HepG2 (cell line): ENCODE data around the gene DPP7. TPM values are rescaled to one million over a fixed set of nuclear protein-coding genes. Genes with fewer than 3 reads are reported as not detected.

Experiments
- ATAD3A ChIP-seq: sonication (generic); formaldehyde crosslinking; IDR thresholded peaks from 2 replicates; pipeline ENCODE4 v1.4.0; 2020; ENCODE audit warnings: missing genetic modification reagents
- E2F2 ChIP-seq: sonication (generic); formaldehyde crosslinking; IDR thresholded peaks from 2 replicates; pipeline ENCODE4 v1.4.0; 2020; ENCODE audit warnings: missing genetic modification reagents, borderline replicate concordance
- EP300 ChIP-seq, 3 experiments: sonication (generic) in 1 of 3; formaldehyde crosslinking in 1 of 3; IDR thresholded peaks; 2 replicates each; pipeline versions ENCODE4 v1.5.1 to v1.6.1; 2011 to 2020; ENCODE audit warnings: low read depth in 2 of 3, low read length in 2 of 3, borderline replicate concordance in 1 of 3, improper control_type of control experiment in 1 of 3, mild to moderate bottlenecking in 1 of 3, missing genetic modification reagents in 1 of 3, moderate library complexity in 1 of 3
- GABPB1 ChIP-seq: IDR thresholded peaks from 2 replicates; pipeline ENCODE4 v1.6.1; 2016; ENCODE audit warnings: mild to moderate bottlenecking, missing genetic modification reagents, moderate library complexity, missing compliant biosample characterization
- IKZF4 ChIP-seq: sonication (generic); formaldehyde crosslinking; IDR thresholded peaks from 2 replicates; pipeline ENCODE4 v1.5.1; 2020; ENCODE audit warnings: borderline replicate concordance, mild to moderate bottlenecking, low read depth, missing genetic modification reagents; ENCODE audit errors: not compliant biosample characterization
- ISX ChIP-seq: sonication (generic); formaldehyde crosslinking; conservative IDR thresholded peaks from 2 replicates; pipeline ENCODE4 v1.5.0; 2020; ENCODE audit warnings: missing genetic modification reagents
- KLF15 ChIP-seq: sonication (generic); formaldehyde crosslinking; IDR thresholded peaks from 2 replicates; pipeline ENCODE4 v1.8.1; 2023; ENCODE audit warnings: borderline replicate concordance, mild to moderate bottlenecking, inconsistent platforms, missing genetic modification reagents, mixed read lengths
- LCORL ChIP-seq, 2 experiments: fragments of 450-650 bp in 1 of 2; sonication (generic) in 1 of 2; formaldehyde crosslinking in 1 of 2; IDR thresholded peaks; 2 replicates each; pipeline versions ENCODE4 v1.5.0 to v1.6.1; 2017 to 2020; ENCODE audit warnings: antibody characterized with exemption in 1 of 2, missing genetic modification reagents in 1 of 2
- MED1 ChIP-seq: sonication (generic); formaldehyde crosslinking; IDR thresholded peaks from 2 replicates; pipeline ENCODE4 v1.4.0; 2020; ENCODE audit warnings: missing genetic modification reagents
- MTF1 ChIP-seq: sonication (generic); formaldehyde crosslinking; IDR thresholded peaks from 2 replicates; pipeline ENCODE4 v1.5.0; 2020; ENCODE audit warnings: missing genetic modification reagents
- MXI1 ChIP-seq: IDR thresholded peaks from 3 replicates; pipeline ENCODE4 v1.6.1; 2012; ENCODE audit warnings: low read depth, low read length, inconsistent platforms, borderline replicate concordance
- NFKBIZ ChIP-seq: IDR thresholded peaks from 2 replicates; pipeline ENCODE4 v1.6.1; 2018; ENCODE audit warnings: missing genetic modification reagents, missing compliant biosample characterization
- PRPF4 ChIP-seq: fragments of 200-400 bp; formaldehyde crosslinking; IDR thresholded peaks from 2 replicates; pipeline ENCODE4 v1.6.1; 2016; ENCODE audit warnings: low read length, low read depth; ENCODE audit not compliant: poor library complexity, severe bottlenecking
- RAD21 ChIP-seq: fragments of 450-650 bp; formaldehyde crosslinking; IDR thresholded peaks from 2 replicates; pipeline ENCODE4 v1.5.0; 2020; ENCODE audit warnings: mild to moderate bottlenecking
- RAD51 ChIP-seq: fragments of 450-650 bp; IDR thresholded peaks from 2 replicates; pipeline ENCODE4 v1.6.1; 2016; ENCODE audit warnings: borderline replicate concordance
- TAF15 ChIP-seq: fragments of 200-400 bp; formaldehyde crosslinking; IDR thresholded peaks from one replicate; pipeline ENCODE4 v1.6.1; 2018; ENCODE audit warnings: mild to moderate bottlenecking, low read depth, low read length; ENCODE audit not compliant: poor library complexity, severe bottlenecking
- ZNF121 ChIP-seq: sonication (generic); formaldehyde crosslinking; IDR thresholded peaks from 2 replicates; pipeline ENCODE4 v1.5.0; 2020; ENCODE audit warnings: mild to moderate bottlenecking, missing genetic modification reagents
- ZNF17 ChIP-seq: sonication (generic); formaldehyde crosslinking; IDR thresholded peaks from 2 replicates; pipeline ENCODE4 v1.5.0; 2020; ENCODE audit warnings: mild to moderate bottlenecking, missing genetic modification reagents
- ZNF501 ChIP-seq: sonication (generic); formaldehyde crosslinking; IDR thresholded peaks from 2 replicates; pipeline ENCODE4 v1.5.1; 2020; ENCODE audit warnings: mild to moderate bottlenecking, moderate library complexity, missing genetic modification reagents
- ZNF609 ChIP-seq: sonication (generic); formaldehyde crosslinking; IDR thresholded peaks from 2 replicates; pipeline ENCODE4 v1.4.0; 2020; ENCODE audit warnings: mild to moderate bottlenecking, missing genetic modification reagents, borderline replicate concordance
- ZNF773 ChIP-seq: sonication (generic); formaldehyde crosslinking; IDR thresholded peaks from 2 replicates; pipeline ENCODE4 v1.4.0; 2020; ENCODE audit warnings: missing genetic modification reagents, borderline replicate concordance
- ZNF780A ChIP-seq: sonication (generic); formaldehyde crosslinking; IDR thresholded peaks from 2 replicates; pipeline ENCODE4 v1.8.0; 2022; ENCODE audit warnings: mild to moderate bottlenecking, missing genetic modification reagents, moderate library complexity
- ZSCAN22 ChIP-seq: sonication (generic); formaldehyde crosslinking; IDR thresholded peaks from 2 replicates; pipeline ENCODE4 v1.4.0; 2020; ENCODE audit warnings: mild to moderate bottlenecking, missing genetic modification reagents
- polyA plus RNA-seq, 8 experiments: library from polyadenylated mRNA; depleted of rRNA in 3 of 8; stranded (reverse) in 7 of 8; unstranded in 1 of 8; fragments of >200 nt; fragmentation: Illumina TruSeq in 4 of 8; extraction: Trizol in 4 of 8; gene quantifications; 2 replicates each; pipeline versions ENCODE4 v1.2.1 to v1.2.3, GENCODE V29; 2011 to 2016; ENCODE audit warnings: low read depth in 4 of 8, missing spikeins in 1 of 8, mixed read lengths in 1 of 8; ENCODE audit not compliant: insufficient read depth in 1 of 8
- total RNA-seq, 5 experiments: library from RNA; depleted of rRNA; stranded (reverse); fragments of >200 nt; fragmentation: Illumina TruSeq; extraction: Trizol; gene quantifications; 2 replicates each; pipeline ENCODE4 v1.2.3, GENCODE V29; 2016; ENCODE audit warnings: low read depth in 1 of 5

Gene DPP7
- total and polyA plus RNA-seq, 2 of the 13 experiments (the other 11 are each of a cell fraction or from before 2014, with no cell fraction given): 1.2 to 4.5 TPM

- peak; percentile 59 for TF ChIP-seq TAF15
- peak; percentile 53; the same call in 1 of the 2 replicates for TF ChIP-seq RAD21 (CRISPR knock-in tag)
- no peak for TF ChIP-seq ZSCAN22 (CRISPR knock-in tag)
- TF ChIP-seq ZNF609 (CRISPR knock-in tag): no peak
- no peak for TF ChIP-seq MTF1 (CRISPR knock-in tag)
- TF ChIP-seq ZNF780A (CRISPR knock-in tag): no peak
- peak; percentile 54 for TF ChIP-seq IKZF4 (CRISPR knock-in tag)
- TF ChIP-seq ATAD3A: no peak
- TF ChIP-seq NFKBIZ (CRISPR knock-in tag): peak; percentile 23; the same call in 1 of the 2 replicates
- no peak for TF ChIP-seq PRPF4
- peak; percentile 26; the same call in 1 of the 2 replicates for TF ChIP-seq KLF15
- TF ChIP-seq ZNF773 (CRISPR knock-in tag): 0 out of 2 replicates have a peak, but pooled peaks have one; percentile 37
- TF ChIP-seq ZNF17: no peak
- no peak for TF ChIP-seq ZNF121 (CRISPR knock-in tag)
- TF ChIP-seq MED1 (CRISPR knock-in tag): 0 out of 2 replicates have a peak, but pooled peaks have one; percentile 45
- peak; percentile 57; the same call in 1 of the 2 replicates for TF ChIP-seq RAD51
- peak; percentile 81 for TF ChIP-seq GABPB1 (CRISPR knock-in tag)
- TF ChIP-seq ZNF501 (CRISPR knock-in tag): peak; percentile 61
- no peak for TF ChIP-seq EP300 (IDR thresholded peaks at IDR 0.05; ENCODE audit: low read depth in 2 of 2, low read length in 2 of 2)
- no peak for TF ChIP-seq EP300 (CRISPR knock-in tag; IDR thresholded peaks at IDR 0.05; ENCODE audit: borderline replicate concordance)
- TF ChIP-seq ISX (CRISPR knock-in tag): no peak
- TF ChIP-seq MXI1: peak; percentile 100
- TF ChIP-seq E2F2 (CRISPR knock-in tag): no peak; the same call in 1 of the 2 replicates
- no peak for TF ChIP-seq LCORL (IDR thresholded peaks at IDR 0.05)
- TF ChIP-seq LCORL (CRISPR knock-in tag; IDR thresholded peaks at IDR 0.05): peak; percentile 59
Observed at GRCh38 chr9:137086531-137087408, 27.8 kb downstream of the DPP7 start, which contains the start of gene MAN1B1 (continued).
